Measurements from ENCODE around the gene IL1RL2.

IL1RL2 gene

GRCh38 chr2:102194609-102195268, 7.9 kb downstream of the IL1RL2 start:
- DNase-seq (ENCODE audit: low spot score) = no peak

GRCh38 chr2:102197389-102198137, 10.7 kb downstream of the IL1RL2 start:
- no peak for DNase-seq (ENCODE audit: low spot score)

- no peak for DNase-seq (ENCODE audit: low spot score)
Measured at GRCh38 chr2:102200539-102200938, 13.7 kb downstream of the IL1RL2 start.

- no peak for DNase-seq (ENCODE audit: low spot score)
Measured at GRCh38 chr2:102204638-102205037, 17.8 kb downstream of the IL1RL2 start.

GRCh38 chr2:102206666-102207341, 20.0 kb downstream of the IL1RL2 start:
- DNase-seq (ENCODE audit: low spot score) = no peak

- DNase-seq (ENCODE audit: low spot score) = no peak
Measured at GRCh38 chr2:102208774-102209173, 22.0 kb downstream of the IL1RL2 start.

- no peak for DNase-seq (ENCODE audit: low spot score)
Measured at GRCh38 chr2:102209474-102209873, 22.7 kb downstream of the IL1RL2 start.

GRCh38 chr2:102217032-102217431, 30.2 kb downstream of the IL1RL2 start:
- no peak for DNase-seq (ENCODE audit: low spot score)

GRCh38 chr2:102224824-102225739, 38.3 kb downstream of the IL1RL2 start:
- DNase-seq (ENCODE audit: low spot score) = no peak

GRCh38 chr2:102226171-102226570, 39.3 kb downstream of the IL1RL2 start:
- DNase-seq (ENCODE audit: low spot score) = no peak

GRCh38 chr2:102226612-102227391, 40.0 kb downstream of the IL1RL2 start:
- no peak for DNase-seq (ENCODE audit: low spot score)

- DNase-seq (ENCODE audit: low spot score) = no peak
Measured at GRCh38 chr2:102229141-102229769, 42.4 kb downstream of the IL1RL2 start.

GRCh38 chr2:102230410-102230909, 43.6 kb downstream of the IL1RL2 start:
- DNase-seq (ENCODE audit: low spot score) = no peak

GRCh38 chr2:102233132-102233884, 46.5 kb downstream of the IL1RL2 start:
- DNase-seq (ENCODE audit: low spot score) = no peak

- no peak for DNase-seq (ENCODE audit: low spot score)
Measured at GRCh38 chr2:102235042-102235473, 48.2 kb downstream of the IL1RL2 start.

GRCh38 chr2:102235491-102235890, 48.7 kb downstream of the IL1RL2 start:
- no peak for DNase-seq (ENCODE audit: low spot score)

GRCh38 chr2:102236132-102236531, 49.3 kb downstream of the IL1RL2 start:
- DNase-seq (ENCODE audit: low spot score) = no peak

GRCh38 chr2:102237176-102237575, 50.4 kb downstream of the IL1RL2 start:
- DNase-seq (ENCODE audit: low spot score) = no peak

- DNase-seq (ENCODE audit: low spot score) = no peak
Measured at GRCh38 chr2:102238039-102238756, 51.4 kb downstream of the IL1RL2 start.

All from D341Med (cell line).